GM23338 (cell line): Measurements from ENCODE around the gene CHST11.

Experiments
- CREB1 ChIP-seq: fragments of 250-450 bp; sonication (Bioruptor Pico); IDR thresholded peaks from 2 replicates; pipeline ENCODE4 v1.5.0; 2020; ENCODE audit warnings: low read depth, mild to moderate bottlenecking, moderate library complexity
- EZH2 ChIP-seq: fragments of 200-600 bp; sonication (generic); IDR thresholded peaks from one replicate; pipeline ENCODE4 v1.8.0; 2017; ENCODE audit warnings: antibody characterized with exemption, mild to moderate bottlenecking, low read depth; ENCODE audit not compliant: unreplicated experiment
- EZH2phosphoT487 ChIP-seq: fragments of 200-600 bp; sonication (generic); IDR thresholded peaks from one replicate; pipeline ENCODE4 v1.8.1; 2018; ENCODE audit warnings: antibody characterized with exemption; ENCODE audit not compliant: unreplicated experiment
- JUNB ChIP-seq: IDR thresholded peaks from one replicate; pipeline ENCODE4 v1.6.1; 2016; ENCODE audit warnings: antibody characterized with exemption; ENCODE audit not compliant: unreplicated experiment
- NANOG ChIP-seq: IDR thresholded peaks from 2 replicates; pipeline ENCODE4 v1.6.1; 2016; ENCODE audit warnings: antibody characterized with exemption, borderline replicate concordance
- POLR2AphosphoS5 ChIP-seq: IDR thresholded peaks from 2 replicates; pipeline ENCODE4 v1.6.1; 2016; ENCODE audit warnings: antibody characterized with exemption, low read depth
- STAT1 ChIP-seq: IDR thresholded peaks from one replicate; pipeline ENCODE4 v1.6.1; 2016; ENCODE audit warnings: antibody characterized with exemption; ENCODE audit not compliant: unreplicated experiment
- TF ChIP-seq, protein P1 (sequence below), 2 experiments: fragments of 200-600 bp in 1 of 2; sonication (generic) in 1 of 2; conservative IDR thresholded peaks; 2 replicates each; pipeline versions ENCODE4 v1.5.1 to v1.6.1; 2016 to 2017; ENCODE audit warnings: antibody characterized with exemption in 2 of 2, low read depth in 2 of 2, mild to moderate bottlenecking in 2 of 2, moderate library complexity in 1 of 2
- TF ChIP-seq, protein P2 (sequence below): IDR thresholded peaks from one replicate; pipeline ENCODE4 v1.6.1; 2018; ENCODE audit warnings: antibody characterized with exemption; ENCODE audit not compliant: unreplicated experiment

DNA sequence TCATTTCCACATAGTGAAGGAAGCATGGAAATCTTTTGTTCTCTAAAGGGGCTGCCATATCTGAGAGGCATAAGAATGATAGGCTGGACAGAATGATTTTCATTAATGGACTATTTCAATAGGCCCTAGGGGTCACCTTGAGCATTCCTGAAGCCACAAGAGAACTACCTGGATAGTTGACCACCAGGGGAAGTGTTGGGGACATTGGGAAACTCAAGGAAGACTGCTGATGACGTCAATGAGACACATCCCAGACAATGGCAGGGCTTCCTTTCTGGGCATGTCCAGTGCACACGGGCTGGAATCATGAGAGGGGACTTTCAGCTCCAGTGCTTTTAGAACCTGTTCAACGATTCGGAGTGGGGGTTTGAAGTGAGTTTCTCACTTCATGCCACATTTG lies 48.8 kb upstream of the CHST11 start:
- TF ChIP-seq EZH2 (no peak), POLR2AphosphoS5 (no peak), NANOG (no peak), JUNB (no peak), STAT1 (no peak), EZH2phosphoT487 (no peak), CREB1 (CRISPR knock-in tag) (no peak)
- TF ChIP-seq, protein P1, sequence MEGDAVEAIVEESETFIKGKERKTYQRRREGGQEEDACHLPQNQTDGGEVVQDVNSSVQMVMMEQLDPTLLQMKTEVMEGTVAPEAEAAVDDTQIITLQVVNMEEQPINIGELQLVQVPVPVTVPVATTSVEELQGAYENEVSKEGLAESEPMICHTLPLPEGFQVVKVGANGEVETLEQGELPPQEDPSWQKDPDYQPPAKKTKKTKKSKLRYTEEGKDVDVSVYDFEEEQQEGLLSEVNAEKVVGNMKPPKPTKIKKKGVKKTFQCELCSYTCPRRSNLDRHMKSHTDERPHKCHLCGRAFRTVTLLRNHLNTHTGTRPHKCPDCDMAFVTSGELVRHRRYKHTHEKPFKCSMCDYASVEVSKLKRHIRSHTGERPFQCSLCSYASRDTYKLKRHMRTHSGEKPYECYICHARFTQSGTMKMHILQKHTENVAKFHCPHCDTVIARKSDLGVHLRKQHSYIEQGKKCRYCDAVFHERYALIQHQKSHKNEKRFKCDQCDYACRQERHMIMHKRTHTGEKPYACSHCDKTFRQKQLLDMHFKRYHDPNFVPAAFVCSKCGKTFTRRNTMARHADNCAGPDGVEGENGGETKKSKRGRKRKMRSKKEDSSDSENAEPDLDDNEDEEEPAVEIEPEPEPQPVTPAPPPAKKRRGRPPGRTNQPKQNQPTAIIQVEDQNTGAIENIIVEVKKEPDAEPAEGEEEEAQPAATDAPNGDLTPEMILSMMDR (conservative IDR thresholded peaks at IDR 0.05; ENCODE audit: low read depth in 2 of 2), result no peak
- TF ChIP-seq, protein P2, sequence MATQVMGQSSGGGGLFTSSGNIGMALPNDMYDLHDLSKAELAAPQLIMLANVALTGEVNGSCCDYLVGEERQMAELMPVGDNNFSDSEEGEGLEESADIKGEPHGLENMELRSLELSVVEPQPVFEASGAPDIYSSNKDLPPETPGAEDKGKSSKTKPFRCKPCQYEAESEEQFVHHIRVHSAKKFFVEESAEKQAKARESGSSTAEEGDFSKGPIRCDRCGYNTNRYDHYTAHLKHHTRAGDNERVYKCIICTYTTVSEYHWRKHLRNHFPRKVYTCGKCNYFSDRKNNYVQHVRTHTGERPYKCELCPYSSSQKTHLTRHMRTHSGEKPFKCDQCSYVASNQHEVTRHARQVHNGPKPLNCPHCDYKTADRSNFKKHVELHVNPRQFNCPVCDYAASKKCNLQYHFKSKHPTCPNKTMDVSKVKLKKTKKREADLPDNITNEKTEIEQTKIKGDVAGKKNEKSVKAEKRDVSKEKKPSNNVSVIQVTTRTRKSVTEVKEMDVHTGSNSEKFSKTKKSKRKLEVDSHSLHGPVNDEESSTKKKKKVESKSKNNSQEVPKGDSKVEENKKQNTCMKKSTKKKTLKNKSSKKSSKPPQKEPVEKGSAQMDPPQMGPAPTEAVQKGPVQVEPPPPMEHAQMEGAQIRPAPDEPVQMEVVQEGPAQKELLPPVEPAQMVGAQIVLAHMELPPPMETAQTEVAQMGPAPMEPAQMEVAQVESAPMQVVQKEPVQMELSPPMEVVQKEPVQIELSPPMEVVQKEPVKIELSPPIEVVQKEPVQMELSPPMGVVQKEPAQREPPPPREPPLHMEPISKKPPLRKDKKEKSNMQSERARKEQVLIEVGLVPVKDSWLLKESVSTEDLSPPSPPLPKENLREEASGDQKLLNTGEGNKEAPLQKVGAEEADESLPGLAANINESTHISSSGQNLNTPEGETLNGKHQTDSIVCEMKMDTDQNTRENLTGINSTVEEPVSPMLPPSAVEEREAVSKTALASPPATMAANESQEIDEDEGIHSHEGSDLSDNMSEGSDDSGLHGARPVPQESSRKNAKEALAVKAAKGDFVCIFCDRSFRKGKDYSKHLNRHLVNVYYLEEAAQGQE, result no peak
